Psoas muscle (tissue), 8 donors: ENCODE measurements around the gene PRMT1. TPM values are rescaled to one million over a fixed set of nuclear protein-coding genes. Genes with fewer than 3 reads are reported as not detected.

Experiments
- ATAC-seq, 4 donors: fragments of 200-7000 bp; cut with Tn5 transposase; one replicate each; pipeline ENCODE4 v1.9.1; 2020; ENCODE audit warnings: moderate library complexity in 3 of 4, mild to moderate bottlenecking in 2 of 4
- DNase-seq, 2 donors: peaks; one replicate each; pipeline ENCODE4 v3.0.0-alpha.2; 2020
- H3K27ac ChIP-seq: fragments of 200-600 bp; one replicate; pipeline ENCODE4 v1.8.0; 2022
- H3K27me3 ChIP-seq, 3 donors: fragments of 200-600 bp in 1 of 3; one replicate each; pipeline versions ENCODE4 v1.6.1 to v1.8.0; 2013 to 2022; ENCODE audit warnings: low read length in 2 of 3, mild to moderate bottlenecking in 2 of 3, moderate library complexity in 1 of 3; ENCODE audit not compliant: insufficient read depth in 3 of 3
- H3K36me3 ChIP-seq, 2 donors: fragments of 200-600 bp in 1 of 2; one replicate each; pipeline versions ENCODE4 v1.6.1 to v1.8.0; 2013 to 2022; ENCODE audit warnings: low read depth in 1 of 2, mild to moderate bottlenecking in 1 of 2, moderate library complexity in 1 of 2; ENCODE audit not compliant: insufficient read depth in 1 of 2
- H3K4me1 ChIP-seq: fragments of 200-600 bp; one replicate; pipeline ENCODE4 v1.8.0; 2022
- H3K4me3 ChIP-seq: fragments of 200-600 bp; one replicate; pipeline ENCODE4 v1.8.0; 2022; ENCODE audit warnings: mild to moderate bottlenecking
- H3K9me3 ChIP-seq: fragments of 200-600 bp; one replicate; pipeline ENCODE4 v1.8.0; 2022
- WGBS, 3 donors: extraction: QIAGEN DNeasy Blood & Tissue Kit; methylation state at CpG; one replicate each; pipeline versions ENCODE4 v1.1.6 to v1.1.7; 2013; 5-methylcytosine and 5-hydroxymethylcytosine counted together
- intact Hi-C, 2 donors: fragments of 100-400 bp; cut with DNase I; formaldehyde crosslinking; loops; one replicate each; pipeline versions ENCODE4 v1.11.0 to v1.14.2; 2022
- polyA plus RNA-seq, 3 donors: library from polyadenylated mRNA; stranded (reverse); fragments of 200-250 nt; gene quantifications; one replicate each; pipeline ENCODE4 v1.2.3, GENCODE V29; 2013
- total RNA-seq, 4 donors: library from RNA; stranded (reverse); fragmentation: NEBNext Ultra II Directional in 2 of 4; extraction: Animal tissue kit (Norgen Biotek cat#: 25700) in 2 of 4; gene quantifications; one replicate each; pipeline versions ENCODE4 v1.2.1 to v1.2.4, GENCODE V29; 2021 to 2023
- TF ChIP-seq, protein P1 (sequence below): fragments of 200-600 bp; IDR thresholded peaks from one replicate; pipeline ENCODE4 v1.8.0; 2022; ENCODE audit warnings: antibody characterized with exemption
- donor health status: healthy with polysubstance abuse.
- donor health status: DM: no; HTN: no; CAD: no; lungs with moderate emphysema.
- donor health status: Bipolar disorder and iron deficiency.
- donor health status: healthy.
- donor health status: DM: yes; HTN: yes; CAD: no.
- donor health status: DM: no; HTN: no; CAD: no.
- donor health status: DM: no; HTN: no; CAD: no.
- donor health status: DM: yes; HTN: yes; CAD: no.

Gene PRMT1
- total and polyA plus RNA-seq, 7 donors = 139 to 424 (median 208) TPM

DNA sequence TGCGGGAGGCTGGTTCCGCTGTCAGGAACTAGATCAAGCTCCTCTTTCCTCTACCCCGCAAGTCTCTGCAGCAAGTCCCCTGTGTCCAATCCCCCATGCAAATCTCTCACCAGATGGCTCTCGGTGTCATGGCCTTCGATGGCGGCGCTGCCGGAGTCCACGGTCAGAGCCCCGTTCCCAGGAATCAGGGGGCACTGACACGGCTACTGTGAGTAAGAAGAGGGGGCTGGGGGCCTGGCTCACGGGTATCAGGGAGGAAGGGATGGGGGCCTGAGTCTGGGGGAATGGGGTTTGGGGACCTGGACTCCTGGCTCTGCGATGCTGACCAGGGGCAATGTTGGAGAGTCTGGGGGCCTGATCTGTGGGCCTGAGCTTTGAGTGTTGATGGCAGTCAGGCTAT is 31.1 kb upstream of the PRMT1 start:
- WGBS, 3 donors = 87 to 89% (median 89%) methylated on average over 12 to 13 of the region's 13 CpGs
- no peak for DNase-seq
- intact Hi-C loops = no loop called here
- no peak for ATAC-seq
- Histone ChIP-seq H3K36me3 (peaks cover 3 to 56% of the 10 kb centered on the region in 2 donors), H3K4me3 (no peak overlapping the region), H3K9me3 (no peaks in the 10 kb centered on the region), H3K4me1 (peaks cover 21% of the 10 kb centered on the region), H3K27ac (no peak overlapping the region), H3K27me3 (no peaks in the 10 kb centered on the region)
- TF ChIP-seq, protein P1, sequence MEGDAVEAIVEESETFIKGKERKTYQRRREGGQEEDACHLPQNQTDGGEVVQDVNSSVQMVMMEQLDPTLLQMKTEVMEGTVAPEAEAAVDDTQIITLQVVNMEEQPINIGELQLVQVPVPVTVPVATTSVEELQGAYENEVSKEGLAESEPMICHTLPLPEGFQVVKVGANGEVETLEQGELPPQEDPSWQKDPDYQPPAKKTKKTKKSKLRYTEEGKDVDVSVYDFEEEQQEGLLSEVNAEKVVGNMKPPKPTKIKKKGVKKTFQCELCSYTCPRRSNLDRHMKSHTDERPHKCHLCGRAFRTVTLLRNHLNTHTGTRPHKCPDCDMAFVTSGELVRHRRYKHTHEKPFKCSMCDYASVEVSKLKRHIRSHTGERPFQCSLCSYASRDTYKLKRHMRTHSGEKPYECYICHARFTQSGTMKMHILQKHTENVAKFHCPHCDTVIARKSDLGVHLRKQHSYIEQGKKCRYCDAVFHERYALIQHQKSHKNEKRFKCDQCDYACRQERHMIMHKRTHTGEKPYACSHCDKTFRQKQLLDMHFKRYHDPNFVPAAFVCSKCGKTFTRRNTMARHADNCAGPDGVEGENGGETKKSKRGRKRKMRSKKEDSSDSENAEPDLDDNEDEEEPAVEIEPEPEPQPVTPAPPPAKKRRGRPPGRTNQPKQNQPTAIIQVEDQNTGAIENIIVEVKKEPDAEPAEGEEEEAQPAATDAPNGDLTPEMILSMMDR = no peak

DNA sequence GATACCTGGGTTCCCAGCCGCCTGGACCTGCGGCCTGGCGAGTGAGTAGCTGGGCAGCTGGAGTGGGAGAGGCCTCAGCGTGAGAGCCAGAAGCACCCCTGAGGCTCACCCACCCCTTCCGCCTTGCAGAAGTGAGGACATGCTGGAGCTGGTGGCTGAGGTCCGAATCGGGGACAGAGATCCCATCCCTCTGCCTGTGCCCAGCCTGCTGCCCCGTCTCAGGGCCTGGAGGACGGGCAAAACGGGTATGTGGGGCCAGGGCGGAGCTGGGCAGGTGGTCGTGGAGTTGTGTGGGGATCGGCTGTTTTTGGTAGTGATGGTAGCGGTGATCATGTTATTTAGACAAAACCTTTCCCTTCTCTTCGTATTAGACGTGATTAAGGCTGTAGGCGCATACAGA is 30.5 kb upstream of the PRMT1 start:
- Histone ChIP-seq H3K27me3 (no peaks in the 10 kb centered on the region), H3K36me3 (peaks cover 3 to 61% of the 10 kb centered on the region in 2 donors), H3K9me3 (no peaks in the 10 kb centered on the region), H3K27ac (no peak overlapping the region), H3K4me3 (no peak overlapping the region), H3K4me1 (peaks cover 21% of the 10 kb centered on the region)
- ATAC-seq (no peak), DNase-seq (no peak)
- 86 to 89% (median 89%) methylated on average over 17 of the region's 17 CpGs for WGBS, 3 donors
- TF ChIP-seq, protein P1 = no peak
- intact Hi-C loops = no loop called here

DNA sequence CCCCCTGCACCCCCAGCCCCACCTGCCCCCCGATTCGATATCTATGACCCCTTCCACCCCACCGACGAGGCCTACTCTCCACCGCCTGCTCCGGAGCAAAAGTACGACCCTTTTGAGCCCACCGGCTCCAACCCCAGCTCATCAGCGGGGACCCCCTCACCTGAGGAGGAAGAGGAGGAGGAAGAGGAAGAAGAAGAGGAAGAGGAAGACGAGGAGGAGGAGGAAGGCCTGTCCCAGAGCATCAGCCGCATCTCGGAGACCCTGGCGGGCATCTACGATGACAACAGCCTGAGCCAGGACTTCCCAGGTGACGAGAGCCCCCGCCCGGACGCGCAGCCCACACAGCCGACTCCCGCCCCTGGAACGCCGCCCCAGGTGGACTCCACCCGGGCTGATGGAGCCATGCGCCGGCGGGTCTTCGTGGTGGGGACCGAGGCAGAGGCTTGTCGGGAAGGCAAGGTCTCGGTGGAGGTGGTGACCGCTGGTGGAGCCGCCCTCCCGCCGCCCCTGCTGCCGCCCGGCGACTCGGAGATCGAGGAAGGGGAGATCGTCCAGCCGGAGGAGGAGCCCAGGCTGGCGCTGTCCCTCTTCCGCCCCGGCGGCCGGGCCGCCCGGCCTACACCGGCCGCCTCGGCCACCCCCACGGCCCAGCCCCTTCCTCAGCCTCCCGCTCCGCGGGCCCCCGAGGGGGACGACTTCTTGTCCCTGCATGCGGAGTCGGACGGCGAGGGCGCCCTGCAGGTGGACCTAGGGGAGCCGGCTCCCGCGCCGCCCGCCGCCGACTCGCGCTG is 25.8 kb upstream of the PRMT1 start:
- H3K9me3 ChIP-seq = no peaks in the 10 kb centered on the region
- ATAC-seq = no peak
- H3K36me3 ChIP-seq = peaks cover 4 to 90% of the 10 kb centered on the region in 2 donors
- WGBS, 3 donors = 94 to 97% (median 96%) methylated on average over 48 to 72 of the region's 72 CpGs
- TF ChIP-seq, protein P1 = no peak
- no peak overlapping the region for H3K27ac ChIP-seq
- H3K4me3 ChIP-seq = no peak overlapping the region
- intact Hi-C loops = no loop called here
- no peaks in the 10 kb centered on the region for H3K27me3 ChIP-seq
- no peak for DNase-seq
- H3K4me1 ChIP-seq = no peaks in the 10 kb centered on the region

DNA sequence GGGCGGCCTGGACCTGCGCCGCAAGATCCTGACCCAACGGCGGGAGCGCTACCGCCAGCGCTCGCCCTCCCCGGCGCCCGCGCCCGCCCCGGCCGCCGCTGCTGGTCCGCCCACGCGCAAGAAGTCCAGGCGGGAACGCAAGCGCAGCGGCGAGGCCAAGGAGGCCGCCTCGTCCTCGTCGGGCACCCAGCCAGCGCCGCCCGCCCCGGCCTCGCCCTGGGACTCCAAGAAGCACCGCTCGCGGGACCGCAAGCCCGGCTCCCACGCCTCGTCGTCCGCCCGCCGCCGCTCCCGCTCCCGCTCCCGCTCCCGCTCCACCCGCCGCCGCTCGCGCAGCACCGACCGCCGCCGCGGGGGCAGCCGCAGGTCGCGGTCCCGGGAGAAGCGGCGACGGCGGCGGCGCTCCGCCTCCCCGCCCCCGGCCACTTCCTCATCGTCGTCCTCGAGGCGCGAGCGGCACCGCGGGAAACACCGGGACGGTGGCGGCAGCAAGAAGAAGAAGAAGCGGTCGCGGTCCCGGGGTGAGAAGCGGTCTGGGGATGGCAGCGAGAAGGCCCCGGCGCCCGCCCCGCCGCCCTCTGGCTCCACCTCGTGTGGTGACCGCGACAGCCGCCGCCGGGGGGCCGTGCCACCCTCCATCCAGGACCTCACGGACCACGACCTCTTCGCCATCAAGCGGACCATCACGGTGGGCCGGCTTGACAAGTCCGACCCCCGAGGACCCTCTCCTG is 25.1 kb upstream of the PRMT1 start:
- intact Hi-C loops = no loop called here
- 96 to 97% (median 96%) methylated on average over 84 to 110 of the region's 110 CpGs for WGBS, 3 donors

More for the DNA sequence above, 25.1 kb upstream of the PRMT1 start:
- DNase-seq (no peak), ATAC-seq (no peak)
- Histone ChIP-seq H3K27me3 (no peaks in the 10 kb centered on the region), H3K9me3 (no peaks in the 10 kb centered on the region), H3K4me3 (no peak overlapping the region), H3K36me3 (peaks cover 4 to 90% of the 10 kb centered on the region in 2 donors), H3K27ac (no peak overlapping the region), H3K4me1 (no peaks in the 10 kb centered on the region)
- TF ChIP-seq, protein P1 = no peak
